ENCODE measurements around the gene FHL2. TPM values are rescaled to one million over a fixed set of nuclear protein-coding genes. Genes with fewer than 3 reads are reported as not detected.

The FHL2 gene
- total and polyA plus RNA-seq, 9 of the 15 experiments (the other 6 are each of a cell fraction or from before 2014, with no cell fraction given), result 7.5 to 33.1 (median 23.9) TPM

- TF ChIP-seq ZBTB33 (CRISPR knock-in tag; IDR thresholded peaks at IDR 0.05), result no peak
- TF ChIP-seq BMI1 (IDR thresholded peaks at IDR 0.05; ENCODE audit: low read length), result no peak
- TF ChIP-seq ZNF583 (CRISPR knock-in tag; IDR thresholded peaks at IDR 0.05), result 0 out of 2 replicates have a peak, but pooled peaks have one; percentile 26
- TF ChIP-seq POLR2H (tag; IDR thresholded peaks at IDR 0.05; ENCODE audit: low read depth), result peak; percentile 33; the same call in 1 of the 2 replicates
- TF ChIP-seq RBM39 (optimal IDR thresholded peaks at IDR 0.05; ENCODE audit: low read depth, low read length), result no peak
- TF ChIP-seq ZNF318 (IDR thresholded peaks at IDR 0.05; ENCODE audit: borderline replicate concordance in 1 of 2, low read depth in 1 of 2), result no peak
- peak; percentile 79; the same call in 1 of the 2 replicates for TF ChIP-seq MYC (IDR thresholded peaks at IDR 0.05; ENCODE audit: low read depth, low read length)
- TF ChIP-seq MYC (CRISPR knock-in tag; IDR thresholded peaks at IDR 0.05; ENCODE audit: borderline replicate concordance, low read depth), result no peak
- peak; percentile 81 for TF ChIP-seq ZFX (CRISPR knock-in tag; IDR thresholded peaks at IDR 0.05)
- peak; percentile 28; the same call in 1 of the 2 replicates for TF ChIP-seq OTX1 (CRISPR knock-in tag; IDR thresholded peaks at IDR 0.05)
- TF ChIP-seq PBX2 (CRISPR knock-in tag; IDR thresholded peaks at IDR 0.05; ENCODE audit: low read depth), result no peak
- TF ChIP-seq PBX2 (tag; conservative IDR thresholded peaks at IDR 0.05; ENCODE audit: low read depth), result no peak
- no peak for TF ChIP-seq KLF6 (CRISPR knock-in tag; IDR thresholded peaks at IDR 0.05; ENCODE audit: borderline replicate concordance)
These were observed at the start of gene FHL2 (continued) for GRCh38 chr2:105398336-105399206.
